Endothelial cell of umbilical vein (primary cell): Measurements from ENCODE around the gene RNASEH1.

ENCODE experiments used
- CTCF ChIP-seq, 2 donors: IDR thresholded peaks; 1 replicate in 1 of 2; 2 replicates in 1 of 2; pipeline ENCODE4 v1.5.1; 2011; ENCODE audit warnings: low read length in 2 of 2, mild to moderate bottlenecking in 2 of 2, moderate library complexity in 2 of 2, control low read depth in 1 of 2, inconsistent platforms in 1 of 2, low read depth in 1 of 2; ENCODE audit not compliant: insufficient read depth in 1 of 2; ENCODE audit errors: extremely low read depth in 1 of 2
- EZH2 ChIP-seq: IDR thresholded peaks from 2 replicates; pipeline ENCODE4 v1.6.1; 2012; ENCODE audit warnings: borderline replicate concordance, low read depth, mild to moderate bottlenecking, moderate library complexity, low read length, inconsistent platforms; ENCODE audit not compliant: severe bottlenecking
- MAX ChIP-seq: IDR thresholded peaks from 2 replicates; pipeline ENCODE4 v1.6.1; 2011; ENCODE audit not compliant: insufficient read depth, insufficient read length
- POLR2A ChIP-seq: IDR thresholded peaks from 2 replicates; pipeline ENCODE4 v1.6.1; 2012; ENCODE audit warnings: low read depth, mild to moderate bottlenecking, control low read depth, low read length
- POLR2AphosphoS5 ChIP-seq: IDR thresholded peaks from 2 replicates; pipeline ENCODE4 v1.6.1; 2012; ENCODE audit warnings: low read depth, mild to moderate bottlenecking, control low read depth, low read length, moderate library complexity; ENCODE audit not compliant: insufficient read depth

- no peak for TF ChIP-seq CTCF (IDR thresholded peaks at IDR 0.05; ENCODE audit: extremely low read depth in 1 of 2, insufficient read depth in 1 of 2, low read depth in 1 of 2, low read length in 2 of 2)
- TF ChIP-seq POLR2AphosphoS5 = no peak
- TF ChIP-seq POLR2A = no peak
- no peak for TF ChIP-seq EZH2
- TF ChIP-seq MAX = no peak
Measured at GRCh38 chr2:3542107-3542506, 16.0 kb downstream of the RNASEH1 start.
